WTC11 (cell line): ENCODE results near the gene APOBEC3H. TPM values are rescaled to one million over a fixed set of nuclear protein-coding genes. Genes with fewer than 3 reads are reported as not detected.
"Not testable (repeated sequence)": the region's sequence is repeated elsewhere in the genome, so short reads cannot be mapped to it uniquely, and the experiment has no call there.

Source experiments
- ATAC-seq: fragments of 200-7000 bp; cut with Tn5 transposase; 2 replicates; pipeline ENCODE4 v1.10.0; 2021; ENCODE audit warnings: mild to moderate bottlenecking, moderate library complexity
- CTCF ChIA-PET: fragments of 300-600 bp; sonication (Branson Sonifier 250); formaldehyde crosslinking; loops from one replicate; lab custom pipeline; 2021; ENCODE audit warnings: antibody characterized with exemption; lab: Charles Lee
- POLR2A ChIA-PET: fragments of 350-600 bp; sonication (Branson Sonifier 250); formaldehyde crosslinking; loops from one replicate; lab custom pipeline; 2021; ENCODE audit warnings: antibody characterized with exemption; lab: Charles Lee
- DNase-seq: peaks from one replicate; pipeline ENCODE4 v3.0.0; 2021; ENCODE audit warnings: low spot score
- H3K27ac Mint-ChIP-seq: 2 replicates; pipeline ENCODE4 v1.8.0; 2021; ENCODE audit warnings: mixed read lengths
- H3K27me3 Mint-ChIP-seq: 2 replicates; pipeline ENCODE4 v1.8.0; 2021; ENCODE audit warnings: low read depth, mild to moderate bottlenecking, moderate library complexity, mixed read lengths
- H3K36me3 Mint-ChIP-seq: 2 replicates; pipeline ENCODE4 v1.8.0; 2021; ENCODE audit warnings: mixed read lengths
- H3K4me1 Mint-ChIP-seq: 2 replicates; pipeline ENCODE4 v1.8.0; 2022; ENCODE audit warnings: mixed read lengths
- H3K4me3 Mint-ChIP-seq: 2 replicates; pipeline ENCODE4 v1.8.0; 2021; ENCODE audit warnings: mild to moderate bottlenecking, moderate library complexity, mixed read lengths
- H3K9me3 Mint-ChIP-seq: 2 replicates; pipeline ENCODE4 v1.8.0; 2021; ENCODE audit warnings: mixed read lengths
- CTCF ChIP-seq: fragments of 200-600 bp; IDR thresholded peaks from 2 replicates; pipeline ENCODE4 v1.8.0; 2022; ENCODE audit warnings: antibody characterized with exemption
- ETV6 ChIP-seq: sonication (generic); formaldehyde crosslinking; IDR thresholded peaks from 2 replicates; pipeline ENCODE4 v1.8.1; 2022; ENCODE audit warnings: mild to moderate bottlenecking, missing genetic modification reagents
- FOXP4 ChIP-seq: sonication (generic); formaldehyde crosslinking; IDR thresholded peaks from 2 replicates; pipeline ENCODE4 v1.8.0; 2022; ENCODE audit warnings: mild to moderate bottlenecking, missing genetic modification reagents
- HMGA2 ChIP-seq: fragments of 250-450 bp; sonication (Bioruptor Pico); IDR thresholded peaks from 2 replicates; pipeline ENCODE4 v1.4.0; 2021; ENCODE audit warnings: mild to moderate bottlenecking, moderate library complexity
- MLX ChIP-seq: sonication (generic); formaldehyde crosslinking; IDR thresholded peaks from 2 replicates; pipeline ENCODE4 v1.8.1; 2023; ENCODE audit warnings: mild to moderate bottlenecking, missing genetic modification reagents, moderate library complexity
- MYBL2 ChIP-seq: sonication (generic); formaldehyde crosslinking; IDR thresholded peaks from 2 replicates; pipeline ENCODE4 v1.8.1; 2023; ENCODE audit warnings: mild to moderate bottlenecking, moderate library complexity, missing genetic modification reagents
- OVOL2 ChIP-seq: fragments of 250-450 bp; sonication (Bioruptor Pico); IDR thresholded peaks from 2 replicates; pipeline ENCODE4 v1.9.0; 2021; ENCODE audit warnings: mild to moderate bottlenecking, borderline replicate concordance
- USF2 ChIP-seq: sonication (generic); formaldehyde crosslinking; IDR thresholded peaks from 2 replicates; pipeline ENCODE4 v1.8.1; 2023; ENCODE audit warnings: mild to moderate bottlenecking, missing genetic modification reagents, moderate library complexity
- ZNF219 ChIP-seq: sonication (generic); formaldehyde crosslinking; IDR thresholded peaks from 2 replicates; pipeline ENCODE4 v1.8.0; 2023; ENCODE audit warnings: missing genetic modification reagents, mild to moderate bottlenecking, borderline replicate concordance
- ZNF317 ChIP-seq: sonication (generic); formaldehyde crosslinking; IDR thresholded peaks from 2 replicates; pipeline ENCODE4 v1.8.1; 2023; ENCODE audit warnings: low read depth, mild to moderate bottlenecking, moderate library complexity, missing genetic modification reagents, borderline replicate concordance
- ZNF425 ChIP-seq: fragments of 250-450 bp; sonication (Bioruptor Pico); conservative IDR thresholded peaks from 2 replicates; pipeline ENCODE4 v1.9.0; 2021; ENCODE audit warnings: mild to moderate bottlenecking
- total RNA-seq: library from RNA; stranded (reverse); gene quantifications from 3 replicates; pipeline ENCODE4 v1.2.3, GENCODE V29; 2021
- TF ChIP-seq, protein P1 (sequence below): sonication (generic); formaldehyde crosslinking; IDR thresholded peaks from 2 replicates; pipeline ENCODE4 v1.8.1; 2022; ENCODE audit warnings: mild to moderate bottlenecking, missing genetic modification reagents, moderate library complexity, borderline replicate concordance

The APOBEC3H gene
- total RNA-seq, 1 experiment from 2014 or later, result 0.42 TPM

DNA sequence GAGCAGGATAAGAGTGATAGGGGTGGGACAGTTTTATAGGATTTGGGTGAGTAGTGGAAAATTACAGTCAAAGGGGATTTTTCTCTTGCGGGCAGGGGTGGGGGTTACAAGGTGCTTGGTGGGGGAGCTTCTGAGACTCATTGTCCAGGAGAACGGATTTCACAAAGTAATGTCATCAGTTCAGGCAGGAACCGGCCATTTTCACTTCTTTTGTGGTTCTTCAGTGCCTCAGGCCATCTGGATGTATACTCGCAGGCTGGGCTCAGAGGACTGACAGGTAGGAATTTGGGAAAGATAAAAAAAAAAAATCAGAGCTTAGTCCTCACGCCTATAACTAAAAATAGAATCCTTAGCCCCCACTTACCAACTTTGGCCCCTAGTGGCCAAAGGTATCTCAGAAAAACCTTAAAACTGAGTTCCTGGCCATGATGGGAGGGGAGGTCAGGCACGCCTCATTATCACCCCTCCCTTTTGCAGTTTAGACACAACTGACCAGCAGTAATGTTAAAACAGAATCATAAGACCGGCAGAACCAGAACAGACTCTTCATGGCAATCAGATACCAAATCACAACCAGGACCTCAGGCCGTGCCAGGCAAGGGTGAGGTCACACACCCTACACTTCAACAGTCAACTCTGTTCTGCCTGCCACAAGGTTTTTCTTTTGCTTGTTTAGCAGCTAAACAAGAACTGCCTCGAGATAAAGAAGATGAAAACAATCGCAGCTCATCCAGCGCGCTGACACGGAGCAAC is 28.8 kb upstream of the APOBEC3H start:
- Mint-ChIP-seq H3K27me3 (no peaks in the 10 kb centered on the region), H3K4me3 (no peak overlapping the region), H3K9me3 (no peaks in the 10 kb centered on the region), H3K4me1 (peaks cover 22% of the 10 kb centered on the region), H3K27ac (no peak overlapping the region), H3K36me3 (no peaks in the 10 kb centered on the region)
- DNase-seq, result no peak
- TF ChIP-seq HMGA2 (CRISPR knock-in tag) (no peak), USF2 (CRISPR knock-in tag) (no peak), ZNF425 (CRISPR knock-in tag) (no peak), OVOL2 (no peak), MYBL2 (CRISPR knock-in tag) (no peak), ZNF219 (no peak), ETV6 (CRISPR knock-in tag) (no peak), FOXP4 (no peak)
- TF ChIP-seq, protein P1, sequence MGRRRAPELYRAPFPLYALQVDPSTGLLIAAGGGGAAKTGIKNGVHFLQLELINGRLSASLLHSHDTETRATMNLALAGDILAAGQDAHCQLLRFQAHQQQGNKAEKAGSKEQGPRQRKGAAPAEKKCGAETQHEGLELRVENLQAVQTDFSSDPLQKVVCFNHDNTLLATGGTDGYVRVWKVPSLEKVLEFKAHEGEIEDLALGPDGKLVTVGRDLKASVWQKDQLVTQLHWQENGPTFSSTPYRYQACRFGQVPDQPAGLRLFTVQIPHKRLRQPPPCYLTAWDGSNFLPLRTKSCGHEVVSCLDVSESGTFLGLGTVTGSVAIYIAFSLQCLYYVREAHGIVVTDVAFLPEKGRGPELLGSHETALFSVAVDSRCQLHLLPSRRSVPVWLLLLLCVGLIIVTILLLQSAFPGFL, result no peak
- no peak for ATAC-seq
- ChIA-PET POLR2A (no interaction called here), CTCF (interaction anchor here (0.7 to 2.1 kb wide), 4 partner anchors 16 to 198 kb away, joined by 3 to 8 read pairs (median 4); no protein-coding TSS in a partner anchor)

DNA sequence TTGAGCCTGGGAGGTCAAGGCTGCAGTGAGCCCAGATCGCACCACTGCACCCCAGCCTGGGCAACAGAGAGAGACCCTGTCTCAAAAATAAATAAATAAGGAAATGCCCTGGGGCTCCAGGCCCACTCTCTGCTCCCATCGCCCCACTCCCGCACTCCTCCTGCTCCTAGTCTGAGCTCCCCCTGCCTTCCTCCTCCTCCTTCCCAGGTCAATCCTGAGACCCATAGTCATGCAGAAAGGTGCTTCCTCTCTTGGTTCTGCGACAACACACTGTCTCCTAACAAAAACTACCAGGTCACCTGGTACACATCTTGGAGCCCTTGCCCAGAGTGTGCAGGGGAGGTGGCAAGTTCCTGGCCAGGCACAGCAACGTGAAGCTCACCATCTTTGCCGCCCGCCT is 26.9 kb upstream of the APOBEC3H start:
- ATAC-seq (no peak; the same call in 1 of the 2 replicates), DNase-seq (no peak)
- POLR2A ChIA-PET, result interaction anchor here (1.2 kb wide), 1 partner anchor 28 kb away, joined by 3 read pairs; no protein-coding TSS in a partner anchor
- no peaks in the 10 kb centered on the region for H3K36me3 Mint-ChIP-seq
- H3K27ac Mint-ChIP-seq, result peak overlapping the region; percentile 20; the same call in 1 of the 2 replicates
- H3K4me3 Mint-ChIP-seq, result no peak overlapping the region
- no peaks in the 10 kb centered on the region for H3K27me3 Mint-ChIP-seq
- CTCF ChIA-PET, result interaction anchor here (2.1 kb wide), 1 partner anchor 200 kb away, joined by 8 read pairs; no protein-coding TSS in a partner anchor
- H3K9me3 Mint-ChIP-seq, result no peaks in the 10 kb centered on the region
- TF ChIP-seq ZNF317 (CRISPR knock-in tag) (peak; percentile 67; the same call in 1 of the 2 replicates), CTCF (no peak), MLX (CRISPR knock-in tag) (no peak)
- H3K4me1 Mint-ChIP-seq, result peaks cover 34% of the 10 kb centered on the region

DNA sequence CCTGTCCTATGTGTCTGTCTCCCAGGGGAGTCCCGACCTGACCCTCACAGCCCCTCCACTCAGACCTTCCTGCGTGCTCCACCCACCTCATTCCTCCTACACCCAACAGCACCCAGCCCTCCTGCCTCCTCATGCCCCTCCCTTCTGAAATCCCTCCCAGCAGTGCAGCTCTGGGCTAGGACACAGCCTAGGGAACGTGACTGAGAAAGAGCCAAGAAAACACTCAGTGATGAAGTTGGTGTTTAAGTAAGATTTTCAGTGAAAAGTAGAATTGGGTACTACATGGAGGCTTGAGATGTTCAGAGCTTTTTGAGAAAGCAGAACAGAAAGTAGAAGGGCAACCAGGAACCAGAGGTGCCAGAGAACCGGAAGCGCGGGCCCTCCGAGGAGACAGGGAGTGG is 24.5 kb upstream of the APOBEC3H start:
- POLR2A ChIA-PET, H3K9me3 Mint-ChIP-seq, H3K27me3 Mint-ChIP-seq, H3K4me3 Mint-ChIP-seq, ATAC-seq, DNase-seq, H3K36me3 Mint-ChIP-seq, H3K27ac Mint-ChIP-seq: not testable (repeated sequence)
- H3K4me1 Mint-ChIP-seq, result peaks cover 46% of the 10 kb centered on the region
- CTCF ChIA-PET, result interaction anchor here (0.7 to 0.8 kb wide), 2 partner anchors 218 to 304 kb away, joined by 3 read pairs; no protein-coding TSS in a partner anchor
